ENCODE measurements around the gene RDH5.
"Not testable (repeated sequence)": the region's sequence is repeated elsewhere in the genome, so short reads cannot be mapped to it uniquely, and the experiment has no call there.

RDH5 gene

DNA sequence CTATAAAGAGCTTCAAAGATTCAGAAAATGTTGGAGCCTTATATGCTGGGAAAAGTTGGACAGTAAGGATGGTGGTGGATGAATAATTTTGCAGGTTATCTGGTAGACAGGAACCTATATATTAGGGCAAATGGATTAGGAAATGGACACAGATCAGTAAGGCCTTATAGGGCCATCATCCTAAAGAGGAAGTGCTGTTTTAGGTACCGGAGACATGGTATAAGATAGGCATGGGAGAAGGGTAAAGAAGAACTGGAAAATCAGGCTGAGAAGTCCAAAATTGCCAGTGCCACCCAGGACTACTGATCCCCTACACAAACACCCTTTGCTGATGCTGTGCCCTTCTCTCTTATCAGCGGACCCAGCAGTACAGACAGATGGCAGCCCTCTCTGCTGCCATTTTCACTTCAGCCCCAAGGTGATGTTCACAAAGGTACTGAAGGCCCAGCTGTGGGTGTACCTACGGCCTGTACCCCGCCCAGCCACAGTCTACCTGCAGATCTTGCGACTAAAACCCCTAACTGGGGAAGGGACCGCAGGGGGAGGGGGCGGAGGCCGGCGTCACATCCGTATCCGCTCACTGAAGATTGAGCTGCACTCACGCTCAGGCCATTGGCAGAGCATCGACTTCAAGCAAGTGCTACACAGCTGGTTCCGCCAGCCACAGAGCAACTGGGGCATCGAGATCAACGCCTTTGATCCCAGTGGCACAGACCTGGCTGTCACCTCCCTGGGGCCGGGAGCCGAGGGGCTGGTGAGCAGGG, 28.2 kb downstream of the RDH5 start:
- DNase-seq: no peak

DNA sequence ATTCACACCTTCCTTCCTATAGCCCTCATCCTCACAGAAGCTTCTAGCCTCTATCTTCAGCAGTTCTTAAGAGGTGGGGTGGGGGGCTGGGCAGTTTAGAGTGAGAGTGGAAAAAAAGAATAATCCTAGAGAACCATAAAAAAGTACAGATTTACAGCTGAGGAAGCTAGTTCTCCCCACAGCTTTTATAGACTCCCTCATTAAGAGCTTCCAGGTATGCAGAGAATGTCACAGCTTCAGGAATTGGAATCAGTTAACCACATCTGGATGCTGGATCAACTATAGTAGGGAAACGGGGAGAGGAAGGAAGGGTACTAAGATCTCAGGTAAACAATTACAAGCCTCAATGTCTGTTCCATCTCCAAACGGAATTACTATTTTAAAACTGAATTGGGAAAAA, 35.1 kb downstream of the RDH5 start:
- DNase-seq: no peak

DNA sequence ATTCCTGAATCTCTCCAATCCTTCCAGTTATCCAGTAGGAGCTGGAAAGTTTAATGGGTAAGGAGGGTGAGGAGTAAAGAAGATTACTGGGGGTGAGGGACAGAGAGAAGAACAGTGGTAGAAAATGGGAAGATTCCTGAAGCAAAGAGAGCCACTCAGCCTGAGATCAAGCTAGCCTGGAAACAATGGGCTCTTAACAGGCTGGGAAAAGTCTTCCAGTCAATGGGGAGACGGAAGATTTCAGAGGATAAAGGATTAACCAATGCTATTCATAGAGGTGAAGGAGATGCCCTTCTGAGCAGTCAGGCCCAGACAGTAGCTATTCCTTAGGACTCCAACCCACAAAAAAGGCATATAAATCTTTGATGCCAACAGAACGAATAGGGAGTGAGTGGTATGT, 37.5 kb downstream of the RDH5 start:
- DNase-seq: no peak

DNA sequence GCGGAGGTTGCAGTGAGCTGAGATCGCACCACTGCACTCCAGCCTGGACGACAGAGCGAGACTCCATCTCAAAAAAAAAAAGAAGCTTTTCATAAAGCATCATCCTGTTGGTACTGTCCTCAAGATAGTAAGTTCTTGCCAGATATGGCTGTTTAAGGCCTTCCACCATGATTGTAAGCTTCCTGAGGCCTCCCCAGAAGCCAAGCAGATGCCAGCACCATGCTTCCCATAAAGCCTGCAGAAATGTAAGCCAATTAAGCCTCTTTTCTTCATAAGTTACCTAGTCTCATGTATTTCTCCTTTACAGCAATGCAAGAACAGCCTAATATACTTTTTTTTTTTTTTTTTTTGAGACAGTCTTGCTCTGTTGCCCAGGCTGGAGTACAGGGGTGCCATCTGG, 38.4 kb downstream of the RDH5 start:
- DNase-seq: not testable (repeated sequence)

DNA sequence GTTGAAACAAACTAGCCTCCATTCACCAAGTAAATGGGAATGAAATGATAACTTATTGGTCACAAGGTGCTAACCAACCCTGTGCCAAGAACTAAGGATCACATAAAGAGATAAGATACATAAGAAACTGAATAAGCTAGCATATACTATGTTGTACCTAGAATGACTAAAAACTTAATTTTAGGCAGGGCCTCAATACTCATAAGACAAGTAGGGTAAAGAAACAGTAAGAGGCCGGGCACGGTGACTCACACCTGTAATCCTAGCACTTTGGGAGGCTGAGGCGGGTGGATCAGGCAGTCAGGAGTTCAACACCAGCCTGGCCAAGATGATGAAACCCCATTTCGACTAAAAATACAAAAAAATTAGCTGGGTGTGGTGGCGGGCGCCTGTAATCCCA, 40.5 kb downstream of the RDH5 start:
- no peak for DNase-seq

DNA sequence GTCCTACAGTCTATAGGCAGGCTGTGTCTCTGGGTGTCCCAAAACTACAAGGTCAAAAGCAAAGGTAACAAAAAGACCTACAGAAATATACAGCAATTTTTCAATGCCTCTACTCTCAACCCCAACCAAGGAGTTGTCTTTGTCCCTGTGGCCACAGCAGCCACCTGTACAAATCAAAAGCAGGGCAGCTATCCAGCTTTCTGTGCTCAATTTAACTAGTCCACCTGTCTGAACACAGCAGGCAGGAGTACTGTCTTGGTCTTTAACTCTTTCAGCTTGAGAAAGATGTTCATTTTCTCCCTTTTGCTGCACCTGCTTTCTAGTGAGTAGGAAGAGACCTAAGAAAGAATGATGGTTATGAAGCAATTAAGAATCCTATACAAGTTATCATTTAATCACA, 42.5 kb downstream of the RDH5 start:
- DNase-seq: no peak

DNA sequence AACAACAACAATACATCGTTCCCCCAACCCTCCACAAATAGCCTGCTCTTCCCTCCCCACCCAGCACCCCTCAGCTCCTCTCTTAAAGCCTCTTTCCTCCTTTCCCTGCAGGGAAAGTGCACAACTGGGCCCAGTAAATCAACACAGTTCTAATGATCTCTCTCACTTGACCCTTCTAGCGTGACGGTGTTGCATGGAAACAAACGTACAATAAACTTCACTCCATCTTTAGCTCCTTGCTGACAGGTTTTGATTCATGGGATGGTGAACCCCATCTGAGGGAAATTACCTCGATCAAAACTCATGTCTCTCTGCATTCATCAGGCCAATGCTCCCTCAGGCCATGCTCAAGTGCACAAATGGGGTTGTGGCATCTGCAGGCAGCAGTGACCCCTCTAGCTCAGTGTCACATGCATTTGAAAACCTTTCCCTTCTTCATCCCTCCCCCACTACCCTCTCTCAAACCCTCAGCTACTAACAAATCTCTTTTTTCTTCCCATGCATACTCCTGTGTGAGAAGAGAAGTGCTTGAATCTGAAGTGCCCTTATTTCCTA, 45.6 kb downstream of the RDH5 start:
- DNase-seq: no peak

DNA sequence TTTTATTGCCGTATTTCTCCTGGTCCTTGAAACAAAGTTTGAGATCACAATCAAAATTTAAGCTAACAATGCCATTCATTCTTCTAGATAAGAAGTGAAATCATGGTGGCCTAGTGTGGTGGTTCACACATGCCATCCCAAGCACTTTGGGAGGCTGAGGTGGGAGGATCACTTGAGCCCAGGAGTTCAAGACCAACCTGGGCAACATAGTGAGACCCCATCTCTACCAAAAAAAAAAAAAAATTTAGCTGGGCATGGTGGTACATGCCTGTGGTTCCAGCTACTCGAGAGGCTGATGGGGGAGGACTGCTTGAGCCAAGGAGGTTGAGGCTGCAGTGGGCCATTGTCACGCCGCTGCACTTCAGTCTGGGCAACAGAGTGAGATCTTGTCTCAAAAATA, 47.0 kb downstream of the RDH5 start:
- DNase-seq: no peak

DNA sequence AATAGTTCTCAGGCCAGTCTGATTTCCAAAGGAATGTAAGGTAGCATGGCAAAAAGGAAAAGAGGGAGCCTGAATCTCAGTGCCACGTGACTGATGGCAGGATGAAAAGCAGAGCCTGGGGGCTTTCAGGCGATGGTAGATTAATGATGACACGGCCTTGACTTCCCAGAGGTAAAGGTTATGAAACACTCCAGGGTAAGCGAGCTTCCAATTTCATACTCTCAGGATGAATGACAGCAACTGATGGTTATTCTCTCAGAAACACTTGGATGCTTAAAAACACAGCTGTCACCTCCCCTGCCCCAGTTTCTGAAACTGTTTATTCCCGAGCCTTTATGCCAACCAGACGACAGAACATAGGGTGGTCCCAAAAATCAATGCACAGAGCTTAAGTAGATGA, 51.5 kb downstream of the RDH5 start:
- DNase-seq: peak; percentile 43

Measured in retina (tissue), 1 donor.